H1 (cell line): ENCODE results near the gene PTPN22. TPM values are rescaled to one million over a fixed set of nuclear protein-coding genes. Genes with fewer than 3 reads are reported as not detected.

Experiments
- CTCF ChIA-PET: fragments of 300-600 bp; sonication (Branson Sonifier 250); formaldehyde crosslinking; loops from one replicate; lab custom pipeline; 2021; ENCODE audit not compliant: partially characterized antibody; lab: Charles Lee
- POLR2A ChIA-PET: fragments of 300-600 bp; sonication (Branson Sonifier 250); formaldehyde crosslinking; loops from one replicate; lab custom pipeline; 2021; ENCODE audit warnings: inconsistent platforms; ENCODE audit not compliant: partially characterized antibody; lab: Charles Lee
- DNase-seq, 2 experiments: peaks; one replicate each; pipeline versions ENCODE4 v3.0.0 to v3.0.0-alpha.2; 2010 to 2022; ENCODE audit warnings: low spot score in 2 of 2, low read depth in 1 of 2, mixed read lengths in 1 of 2
- FAIRE-seq: peaks from 2 replicates; lab custom pipeline; 2011; peaks lifted over from hg19 to GRCh38; lab: Jason Lieb, UNC
- H2AFZ ChIP-seq: 2 replicates; pipeline ENCODE4 v1.8.1; 2012; ENCODE audit warnings: low read length, inconsistent platforms
- H2AK5ac ChIP-seq: 2 replicates; pipeline ENCODE4 v1.6.1; 2013; ENCODE audit warnings: low read depth, low read length
- H2BK120ac ChIP-seq: replicated peaks from 2 replicates; pipeline ENCODE3; 2013; ENCODE audit warnings: low read depth, low read length, inconsistent platforms
- H2BK12ac ChIP-seq: 2 replicates; pipeline ENCODE4 v1.6.1; 2013; ENCODE audit warnings: low read depth, low read length
- H2BK15ac ChIP-seq: 2 replicates; pipeline ENCODE4 v1.6.1; 2013; ENCODE audit warnings: low read length
- H2BK20ac ChIP-seq: 2 replicates; pipeline ENCODE4 v1.6.1; 2013; ENCODE audit warnings: low read length
- H2BK5ac ChIP-seq: 2 replicates; pipeline ENCODE4 v1.6.1; 2013; ENCODE audit warnings: low read depth, low read length
- H3K14ac ChIP-seq: 2 replicates; pipeline ENCODE4 v1.6.1; 2013; ENCODE audit warnings: inconsistent platforms; ENCODE audit not compliant: insufficient read length
- H3K18ac ChIP-seq: 2 replicates; pipeline ENCODE4 v1.6.1; 2013; ENCODE audit warnings: low read length; ENCODE audit errors: extremely low read depth
- H3K23ac ChIP-seq: 2 replicates; pipeline ENCODE4 v1.6.1; 2013; ENCODE audit warnings: inconsistent platforms; ENCODE audit not compliant: insufficient read length
- H3K23me2 ChIP-seq: 2 replicates; pipeline ENCODE4 v1.6.1; 2013; ENCODE audit warnings: low read depth, low read length
- H3K27ac ChIP-seq: 2 replicates; pipeline ENCODE4 v1.6.1; 2011; ENCODE audit warnings: low read depth, low read length, inconsistent platforms
- H3K27me3 ChIP-seq, 4 experiments: replicated peaks in 1 of 4; 1 replicate in 1 of 4; 2 replicates in 3 of 4; pipeline versions ENCODE4 v1.6.1 to v1.8.1; 2011 to 2013; ENCODE audit warnings: low read length in 3 of 4, mild to moderate bottlenecking in 3 of 4, inconsistent platforms in 2 of 4, mixed read lengths in 2 of 4, moderate library complexity in 1 of 4; ENCODE audit not compliant: control insufficient read depth in 3 of 4, insufficient read depth in 3 of 4; ENCODE audit errors: extremely low read depth in 1 of 4
- H3K36me3 ChIP-seq, 4 experiments: 2 replicates each; pipeline versions ENCODE4 v1.6.1 to v1.8.1; 2011 to 2013; ENCODE audit warnings: mild to moderate bottlenecking in 4 of 4, low read length in 3 of 4, moderate library complexity in 2 of 4, control low read depth in 1 of 4, inconsistent platforms in 1 of 4; ENCODE audit not compliant: insufficient read depth in 4 of 4, control insufficient read depth in 2 of 4
- H3K4ac ChIP-seq: replicated peaks from 2 replicates; pipeline ENCODE3; 2013; ENCODE audit warnings: low read length, low read depth, mixed read lengths, inconsistent platforms; ENCODE audit not compliant: insufficient read length
- H3K4me1 ChIP-seq, 4 experiments: replicated peaks in 1 of 4; 1 replicate in 1 of 4; 2 replicates in 3 of 4; pipeline versions ENCODE4 v1.6.1 to v1.8.1; 2011 to 2013; ENCODE audit warnings: low read length in 3 of 4, inconsistent platforms in 2 of 4, mixed read lengths in 1 of 4; ENCODE audit not compliant: insufficient read depth in 4 of 4, control insufficient read depth in 3 of 4
- H3K4me2 ChIP-seq, 2 experiments: 2 replicates each; pipeline versions ENCODE4 v1.6.1 to v1.8.1; 2011 to 2013; ENCODE audit warnings: low read depth in 2 of 2, low read length in 2 of 2, control low read depth in 1 of 2, inconsistent platforms in 1 of 2, mild to moderate bottlenecking in 1 of 2; ENCODE audit not compliant: insufficient read depth in 1 of 2
- H3K4me3 ChIP-seq, 4 experiments: fragments of 200-600, 300-600 bp in 1 of 4; sonication (generic), shearing (Covaris generic), sonication (Bioruptor Twin) in 1 of 4; 2 replicates each; pipeline versions ENCODE4 v1.5.1 to v1.8.1; 2011 to 2016; ENCODE audit warnings: low read length in 4 of 4, low read depth in 3 of 4, control low read depth in 2 of 4, inconsistent platforms in 2 of 4, mild to moderate bottlenecking in 2 of 4, mixed read lengths in 1 of 4, moderate library complexity in 1 of 4; ENCODE audit not compliant: insufficient read depth in 2 of 4; ENCODE audit errors: extremely low read depth in 1 of 4
- H3K56ac ChIP-seq: replicated peaks from 2 replicates; pipeline ENCODE3; 2013; ENCODE audit warnings: low read depth, mild to moderate bottlenecking, mixed read lengths, low read length, inconsistent platforms; ENCODE audit not compliant: insufficient read length
- H3K79me1 ChIP-seq: 2 replicates; pipeline ENCODE4 v1.6.1; 2013; ENCODE audit warnings: low read depth, low read length, control low read depth
- H3K79me2 ChIP-seq, 2 experiments: 2 replicates each; pipeline versions ENCODE4 v1.6.1 to v1.8.1; 2012 to 2013; ENCODE audit warnings: low read length in 2 of 2, mild to moderate bottlenecking in 2 of 2, inconsistent platforms in 1 of 2; ENCODE audit not compliant: insufficient read depth in 2 of 2, control insufficient read depth in 1 of 2
- H3K9ac ChIP-seq, 4 experiments: replicated peaks in 1 of 4; 1 replicate in 1 of 4; 2 replicates in 3 of 4; pipeline versions ENCODE4 v1.6.1 to v1.8.1; 2011 to 2013; ENCODE audit warnings: low read depth in 3 of 4, low read length in 3 of 4, control low read depth in 2 of 4, mild to moderate bottlenecking in 2 of 4, moderate library complexity in 2 of 4, inconsistent platforms in 1 of 4; ENCODE audit errors: extremely low read depth in 1 of 4
- H3K9me3 ChIP-seq, 2 experiments: 2 replicates each; pipeline versions ENCODE4 v1.6.1 to v1.8.1; 2012 to 2013; ENCODE audit warnings: mild to moderate bottlenecking in 2 of 2, moderate library complexity in 2 of 2, control low read depth in 1 of 2, inconsistent platforms in 1 of 2, low read depth in 1 of 2, low read length in 1 of 2, mixed read lengths in 1 of 2; ENCODE audit not compliant: insufficient read depth in 2 of 2
- H4K20me1 ChIP-seq, 2 experiments: replicated peaks in 1 of 2; 2 replicates each; pipeline versions ENCODE3 to v1.8.1; 2011 to 2013; ENCODE audit warnings: inconsistent platforms in 2 of 2, low read length in 2 of 2, mild to moderate bottlenecking in 1 of 2; ENCODE audit not compliant: insufficient read depth in 2 of 2, control insufficient read depth in 1 of 2
- H4K5ac ChIP-seq: 2 replicates; pipeline ENCODE4 v1.6.1; 2013; ENCODE audit warnings: low read length, low read depth, mixed read lengths, inconsistent platforms; ENCODE audit not compliant: insufficient read length
- H4K8ac ChIP-seq: 2 replicates; pipeline ENCODE4 v1.8.0; 2013; ENCODE audit warnings: mild to moderate bottlenecking, moderate library complexity, low read length, inconsistent platforms; ENCODE audit not compliant: insufficient read depth; ENCODE audit errors: extremely low read depth
- H4K91ac ChIP-seq: replicated peaks from 2 replicates; pipeline ENCODE3; 2013; ENCODE audit warnings: low read length, mixed read lengths, inconsistent platforms; ENCODE audit not compliant: insufficient read length
- ASH2L ChIP-seq: fragments of 200-600, 300-600 bp; sonication (generic); IDR thresholded peaks from one replicate; pipeline ENCODE4 v1.7.1; 2017; ENCODE audit warnings: low read length
- BACH1 ChIP-seq: IDR thresholded peaks from 2 replicates; pipeline ENCODE4 v1.6.1; 2012; ENCODE audit warnings: low read length, improper control_type of control experiment
- CHD1 ChIP-seq: IDR thresholded peaks from 2 replicates; pipeline ENCODE4 v1.6.1; 2012; ENCODE audit warnings: low read depth, low read length, improper control_type of control experiment
- CTBP2 ChIP-seq: IDR thresholded peaks from 2 replicates; pipeline ENCODE4 v1.7.0; 2011; ENCODE audit warnings: borderline replicate concordance, mild to moderate bottlenecking, moderate library complexity, mixed read lengths, low read length; ENCODE audit not compliant: insufficient read depth, insufficient read length
- EGR1 ChIP-seq: IDR thresholded peaks from 2 replicates; pipeline ENCODE4 v1.6.1; 2011; ENCODE audit warnings: low read depth, low read length, borderline replicate concordance
- EZH2 ChIP-seq: fragments of 200-600 bp; sonication (generic); IDR thresholded peaks from 2 replicates; pipeline ENCODE4 v1.7.1; 2012; ENCODE audit warnings: low read depth, mild to moderate bottlenecking, moderate library complexity, low read length, inconsistent platforms; ENCODE audit not compliant: severe bottlenecking
- PHF8 ChIP-seq: fragments of 200-600 bp; sonication (generic); conservative IDR thresholded peaks from 2 replicates; pipeline ENCODE4 v1.7.1; 2012; ENCODE audit warnings: low read depth, mild to moderate bottlenecking, inconsistent platforms, low read length, moderate library complexity
- POLR2A ChIP-seq, 2 experiments: IDR thresholded peaks; 1 replicate in 1 of 2; 2 replicates in 1 of 2; pipeline ENCODE4 v1.6.1; 2011; ENCODE audit warnings: low read depth in 2 of 2, low read length in 2 of 2, mild to moderate bottlenecking in 2 of 2; ENCODE audit errors: control extremely low read depth in 1 of 2
- RAD21 ChIP-seq, 2 experiments: IDR thresholded peaks in 1 of 2; conservative IDR thresholded peaks in 1 of 2; 2 replicates each; pipeline ENCODE4 v1.6.1; 2011; ENCODE audit warnings: low read depth in 2 of 2, low read length in 2 of 2, improper control_type of control experiment in 1 of 2, inconsistent platforms in 1 of 2, mild to moderate bottlenecking in 1 of 2, moderate library complexity in 1 of 2
- SIN3A ChIP-seq, 2 experiments: IDR thresholded peaks in 1 of 2; conservative IDR thresholded peaks in 1 of 2; 2 replicates each; pipeline ENCODE4 v1.6.1; 2011 to 2012; ENCODE audit warnings: low read length in 2 of 2, improper control_type of control experiment in 1 of 2, low read depth in 1 of 2, mild to moderate bottlenecking in 1 of 2
- SIRT6 ChIP-seq: IDR thresholded peaks from one replicate; pipeline ENCODE4 v1.7.1; 2012; ENCODE audit warnings: low read length, inconsistent platforms
- SP4 ChIP-seq: IDR thresholded peaks from 2 replicates; pipeline ENCODE4 v1.6.1; 2012; ENCODE audit warnings: low read length, inconsistent platforms
- WGBS, 2 experiments: shearing (Covaris generic) in 1 of 2; methylation state at CpG; one replicate each; pipeline versions ENCODE4 v1.1.6 to v1.1.7; 2013 to 2015; ENCODE audit warnings: low lambda C conversion rate in 2 of 2, mixed read lengths in 2 of 2, inconsistent platforms in 1 of 2, low coverage in 1 of 2, missing lambda C conversion rate in 1 of 2; ENCODE audit not compliant: insufficient replicate concordance in 2 of 2, insufficient coverage in 1 of 2, insufficient read length in 1 of 2; ENCODE audit errors: extremely low coverage in 1 of 2, missing lambda C conversion rate in 1 of 2; 5-methylcytosine and 5-hydroxymethylcytosine counted together
- polyA plus RNA-seq, 7 experiments: library from polyadenylated mRNA; depleted of rRNA in 3 of 7; stranded (reverse) in 5 of 7; unstranded in 2 of 7; fragments of >200 nt in 5 of 7; fragments of 200-250 nt in 2 of 7; gene quantifications; 1 replicate in 5 of 7; 2 replicates in 1 of 7; 4 replicates in 1 of 7; pipeline versions ENCODE4 v1.2.1 to v1.2.3, GENCODE V29; 2011 to 2013; ENCODE audit warnings: missing spikeins in 2 of 7, mixed read lengths in 2 of 7
- total RNA-seq: library from RNA; stranded (reverse); fragmentation: NEBNext Ultra II Directional; extraction: Animal tissue kit (Norgen Biotek cat#: 25700); gene quantifications from 2 replicates; pipeline ENCODE4 v1.2.1, GENCODE V29; 2021
- TF ChIP-seq, protein P1 (sequence below): IDR thresholded peaks from 2 replicates; pipeline ENCODE4 v1.6.1; 2011; ENCODE audit warnings: low read depth, mild to moderate bottlenecking, low read length; ENCODE audit not compliant: insufficient read depth
- TF ChIP-seq, protein P2 (sequence below): IDR thresholded peaks from 2 replicates; pipeline ENCODE4 v1.6.1; 2012; ENCODE audit warnings: inconsistent platforms

The PTPN22 gene
- total and polyA plus RNA-seq, 2 of the 8 experiments (the other 6 are each of a cell fraction or from before 2014, with no cell fraction given): not detected

GRCh38 chr1:113805256-113805531 is 66.3 kb downstream of the PTPN22 start:
- Histone ChIP-seq H2BK15ac (no peak overlapping the region), H3K4me2 (no peak overlapping the region), H3K23me2 (no peaks in the 10 kb centered on the region; the same call in 1 of the 2 replicates), H2BK5ac (no peak overlapping the region), H3K4ac (no peak overlapping the region), H3K14ac (no peak overlapping the region), H4K8ac (no peak overlapping the region), H3K36me3 (no peaks in the 10 kb centered on the region)
- FAIRE-seq: no peak
- TF ChIP-seq SP4 (no peak), EZH2 (no peak), RAD21 (IDR thresholded peaks at IDR 0.05 in 1 of 2, conservative IDR thresholded peaks at IDR 0.05 in 1 of 2; ENCODE audit: low read depth in 2 of 2, low read length in 2 of 2) (no peak), SIN3A (conservative IDR thresholded peaks at IDR 0.05 in 1 of 2, IDR thresholded peaks at IDR 0.05 in 1 of 2; ENCODE audit: low read depth in 1 of 2, low read length in 2 of 2) (no peak), PHF8 (no peak), ASH2L (no peak), CHD1 (no peak), EGR1 (no peak), CTBP2 (no peak), SIRT6 (no peak), BACH1 (no peak), POLR2A (IDR thresholded peaks at IDR 0.05; ENCODE audit: control extremely low read depth in 1 of 2, low read depth in 2 of 2, low read length in 2 of 2) (no peak)
- TF ChIP-seq, protein P1, sequence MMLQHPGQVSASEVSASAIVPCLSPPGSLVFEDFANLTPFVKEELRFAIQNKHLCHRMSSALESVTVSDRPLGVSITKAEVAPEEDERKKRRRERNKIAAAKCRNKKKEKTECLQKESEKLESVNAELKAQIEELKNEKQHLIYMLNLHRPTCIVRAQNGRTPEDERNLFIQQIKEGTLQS: no peak
- TF ChIP-seq, protein P2, sequence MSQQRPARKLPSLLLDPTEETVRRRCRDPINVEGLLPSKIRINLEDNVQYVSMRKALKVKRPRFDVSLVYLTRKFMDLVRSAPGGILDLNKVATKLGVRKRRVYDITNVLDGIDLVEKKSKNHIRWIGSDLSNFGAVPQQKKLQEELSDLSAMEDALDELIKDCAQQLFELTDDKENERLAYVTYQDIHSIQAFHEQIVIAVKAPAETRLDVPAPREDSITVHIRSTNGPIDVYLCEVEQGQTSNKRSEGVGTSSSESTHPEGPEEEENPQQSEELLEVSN: no peak
- TF ChIP-seq, all 59 proteins: peak for 0
- Histone ChIP-seq H3K9me3 (no peaks in the 10 kb centered on the region), H3K4me3 (no peak overlapping the region), H4K5ac (no peak overlapping the region), H3K79me2 (peaks cover 13 to 92% of the 10 kb centered on the region in 2 experiments), H3K27me3 (no peaks in the 10 kb centered on the region), H3K18ac (no peak overlapping the region), H2AK5ac (no peak overlapping the region), H2BK12ac (no peak overlapping the region), H2BK120ac (no peak overlapping the region), H2AFZ (no peak overlapping the region), H2BK20ac (no peak overlapping the region), H3K9ac (no peak overlapping the region), H3K23ac (no peak overlapping the region), H3K4me1 (peaks cover 0 to 6% (median 0%) of the 10 kb centered on the region in 4 experiments; a peak in 2 of 7 replicates), H4K20me1 (peaks cover 2 to 5% of the 10 kb centered on the region in 2 experiments), H3K56ac (no peak overlapping the region), H4K91ac (no peak overlapping the region), H3K27ac (no peak overlapping the region), H3K79me1 (no peaks in the 10 kb centered on the region; the same call in 1 of the 2 replicates)
- 94% methylated on average over 6 of the region's 6 CpGs; no CpG with 5 or more reads in 1 of the 2 experiments for WGBS, 2 experiments
- ChIA-PET CTCF (no interaction called here), POLR2A (interaction anchor here (0.6 to 1.0 kb wide), 3 partner anchors 11 to 46 kb away, joined by 3 to 4 read pairs (median 3); partner anchors contain the start of gene PHTF1)
- no peak for DNase-seq
